Activated T-cell treated with anti-CD3 and anti-CD28 coated beads, Interleukin-2, amount 50 U/mL, for 24 hours (primary cell): Measurements from ENCODE around the gene SCFD2.

Experiments used
- DNase-seq: peaks from one replicate; pipeline ENCODE4 v3.0.0-alpha.2; 2020
- H3K27ac Mint-ChIP-seq: 2 replicates; pipeline ENCODE4 v1.8.0; 2020; ENCODE audit warnings: mild to moderate bottlenecking, mixed read lengths
- H3K27me3 Mint-ChIP-seq: 2 replicates; pipeline ENCODE4 v1.8.0; 2020; ENCODE audit warnings: mixed read lengths
- H3K36me3 Mint-ChIP-seq: 2 replicates; pipeline ENCODE4 v1.8.0; 2020; ENCODE audit warnings: low read depth, mixed read lengths
- H3K4me1 Mint-ChIP-seq: 2 replicates; pipeline ENCODE4 v1.8.0; 2020; ENCODE audit warnings: low read depth, mixed read lengths
- H3K4me3 Mint-ChIP-seq: 2 replicates; pipeline ENCODE4 v1.8.0; 2020; ENCODE audit warnings: mild to moderate bottlenecking, moderate library complexity, mixed read lengths
- H3K9me3 Mint-ChIP-seq: 2 replicates; pipeline ENCODE4 v1.8.0; 2020; ENCODE audit warnings: mixed read lengths

The SCFD2 gene

GRCh38 chr4:53119680-53120079, 246.2 kb downstream of the SCFD2 start:
- Mint-ChIP-seq H3K4me1 (peaks cover 34% of the 10 kb centered on the region), H3K4me3 (no peak overlapping the region), H3K36me3 (peaks cover 39% of the 10 kb centered on the region), H3K27me3 (no peaks in the 10 kb centered on the region), H3K9me3 (peaks cover 4% of the 10 kb centered on the region), H3K27ac (no peak overlapping the region)
- no peak for DNase-seq

- Mint-ChIP-seq H3K36me3 (peaks cover 46% of the 10 kb centered on the region), H3K27me3 (no peaks in the 10 kb centered on the region), H3K4me3 (no peak overlapping the region), H3K9me3 (peaks cover 4% of the 10 kb centered on the region), H3K27ac (no peak overlapping the region), H3K4me1 (peaks cover 41% of the 10 kb centered on the region)
- no peak for DNase-seq
These were observed 247.2 kb downstream of the SCFD2 start for GRCh38 chr4:53118676-53119075.

DNA sequence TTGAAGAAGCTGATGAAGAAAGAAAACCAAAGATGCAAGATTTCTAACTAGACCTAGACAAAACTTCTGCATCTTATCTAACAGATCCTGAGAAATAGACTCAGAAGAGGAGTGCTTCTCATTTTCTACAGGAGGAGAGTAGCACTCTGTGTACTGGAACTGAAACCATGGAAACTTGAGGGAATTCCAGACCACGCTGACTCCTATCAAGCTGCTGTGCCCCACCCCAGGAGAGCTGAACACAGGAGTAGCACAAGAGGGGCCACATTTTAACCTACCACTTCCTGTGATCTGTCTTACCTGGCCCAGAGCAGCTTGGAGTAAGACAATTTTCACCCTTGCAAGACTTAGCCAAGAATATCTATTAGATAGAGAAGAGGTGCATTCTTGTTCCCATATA, 248.9 kb downstream of the SCFD2 start:
- DNase-seq = no peak
- Mint-ChIP-seq H3K4me1 (peaks cover 49% of the 10 kb centered on the region), H3K36me3 (peaks cover 57% of the 10 kb centered on the region), H3K27ac (no peak overlapping the region), H3K4me3 (no peak overlapping the region), H3K27me3 (no peaks in the 10 kb centered on the region), H3K9me3 (peaks cover 5% of the 10 kb centered on the region)

DNA sequence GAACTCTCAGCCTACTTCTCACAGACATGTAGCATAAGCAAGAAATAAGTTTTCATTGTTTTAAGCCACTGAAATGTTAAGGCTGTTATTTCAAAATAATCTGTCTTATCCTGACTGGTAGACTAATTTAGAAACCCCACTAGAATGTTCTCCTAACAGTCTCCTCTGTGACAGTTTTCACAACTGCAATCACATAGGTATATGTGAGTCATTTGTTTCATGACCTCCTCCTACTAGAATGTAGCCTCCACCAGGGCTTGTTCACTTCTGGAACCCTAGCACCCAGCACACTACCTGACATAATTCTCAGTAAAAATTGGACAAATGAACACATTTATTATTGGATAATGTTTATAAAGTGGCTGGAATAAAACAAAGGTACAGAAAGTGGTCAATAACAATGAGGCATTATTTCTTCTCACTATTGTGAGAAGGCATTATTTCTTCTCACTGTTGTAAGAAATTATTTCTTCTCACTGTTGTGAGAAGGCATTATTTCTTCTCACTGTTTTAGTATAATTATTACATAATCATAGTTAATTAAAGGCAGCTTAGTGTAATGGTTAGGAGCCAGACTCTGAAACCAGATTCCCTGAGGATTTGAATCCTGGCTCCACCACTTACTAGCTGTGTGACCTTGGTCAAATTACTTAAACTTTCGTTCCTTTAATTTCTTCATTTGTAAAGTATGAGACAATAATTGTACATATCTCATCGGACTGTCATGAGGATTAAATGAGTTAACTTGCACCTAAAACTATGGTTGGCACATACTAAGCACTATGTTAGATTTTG, 252.2 kb downstream of the SCFD2 start:
- DNase-seq = no peak
- Mint-ChIP-seq H3K4me3 (no peak overlapping the region), H3K27ac (peak overlapping the region; percentile 91), H3K4me1 (peaks cover 49% of the 10 kb centered on the region), H3K27me3 (no peaks in the 10 kb centered on the region), H3K9me3 (peaks cover 23% of the 10 kb centered on the region), H3K36me3 (peaks cover 78% of the 10 kb centered on the region)

DNA sequence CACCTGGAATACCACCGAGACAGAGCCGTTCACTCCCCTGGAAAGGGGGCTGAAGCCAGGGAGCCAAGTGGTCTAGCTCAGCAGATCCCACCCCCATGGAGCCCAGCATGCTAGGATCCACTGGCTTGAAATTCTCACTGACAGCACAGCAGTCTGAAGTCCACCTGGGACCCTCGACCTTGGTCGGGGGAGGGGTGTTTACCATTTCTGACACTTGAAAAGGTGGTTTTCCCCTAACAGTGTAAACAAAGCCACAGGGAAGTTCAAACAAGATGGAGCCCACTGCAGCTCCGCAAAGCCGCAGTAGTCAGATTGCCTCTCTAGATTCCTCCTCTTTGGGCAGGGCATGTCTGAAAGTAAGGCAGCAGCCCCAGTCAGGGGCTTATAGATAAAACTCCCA, 260.5 kb downstream of the SCFD2 start:
- Mint-ChIP-seq H3K27me3 (no peaks in the 10 kb centered on the region), H3K4me3 (no peak overlapping the region), H3K27ac (no peak overlapping the region), H3K4me1 (peaks cover 22% of the 10 kb centered on the region), H3K9me3 (peaks cover 37% of the 10 kb centered on the region), H3K36me3 (peaks cover 79% of the 10 kb centered on the region)
- DNase-seq = no peak

DNA sequence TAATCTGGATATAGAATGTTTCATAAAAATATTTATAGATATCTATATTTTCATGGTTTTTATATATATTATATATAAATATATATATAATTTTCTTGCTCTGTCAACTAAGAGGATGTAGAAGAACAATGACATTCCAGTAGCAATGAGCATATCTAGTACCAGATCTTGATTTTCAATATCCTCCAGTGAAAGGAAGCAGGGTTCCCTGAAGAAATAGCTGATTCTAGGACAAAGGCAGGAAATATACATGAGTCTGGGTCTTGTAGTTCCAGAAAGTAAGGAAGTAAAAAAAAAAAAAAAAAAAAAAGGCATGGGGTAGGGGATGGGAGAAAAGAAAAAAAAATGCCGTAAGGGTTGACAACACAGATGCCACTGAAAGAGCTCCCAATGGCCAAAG, 262.4 kb downstream of the SCFD2 start:
- Mint-ChIP-seq H3K4me1 (peaks cover 24% of the 10 kb centered on the region), H3K9me3 (peaks cover 39% of the 10 kb centered on the region), H3K36me3 (peaks cover 75% of the 10 kb centered on the region), H3K27me3 (no peaks in the 10 kb centered on the region), H3K27ac (no peak overlapping the region), H3K4me3 (no peak overlapping the region)
- DNase-seq = no peak

GRCh38 chr4:53101191-53101581, 264.7 kb downstream of the SCFD2 start:
- no peak overlapping the region for H3K4me3 Mint-ChIP-seq
- no peaks in the 10 kb centered on the region for H3K27me3 Mint-ChIP-seq
- DNase-seq = no peak
- H3K36me3 Mint-ChIP-seq = peaks cover 66% of the 10 kb centered on the region
- H3K27ac Mint-ChIP-seq = peak overlapping the region; percentile 86
- peaks cover 24% of the 10 kb centered on the region for H3K4me1 Mint-ChIP-seq
- H3K9me3 Mint-ChIP-seq = peaks cover 40% of the 10 kb centered on the region

DNA sequence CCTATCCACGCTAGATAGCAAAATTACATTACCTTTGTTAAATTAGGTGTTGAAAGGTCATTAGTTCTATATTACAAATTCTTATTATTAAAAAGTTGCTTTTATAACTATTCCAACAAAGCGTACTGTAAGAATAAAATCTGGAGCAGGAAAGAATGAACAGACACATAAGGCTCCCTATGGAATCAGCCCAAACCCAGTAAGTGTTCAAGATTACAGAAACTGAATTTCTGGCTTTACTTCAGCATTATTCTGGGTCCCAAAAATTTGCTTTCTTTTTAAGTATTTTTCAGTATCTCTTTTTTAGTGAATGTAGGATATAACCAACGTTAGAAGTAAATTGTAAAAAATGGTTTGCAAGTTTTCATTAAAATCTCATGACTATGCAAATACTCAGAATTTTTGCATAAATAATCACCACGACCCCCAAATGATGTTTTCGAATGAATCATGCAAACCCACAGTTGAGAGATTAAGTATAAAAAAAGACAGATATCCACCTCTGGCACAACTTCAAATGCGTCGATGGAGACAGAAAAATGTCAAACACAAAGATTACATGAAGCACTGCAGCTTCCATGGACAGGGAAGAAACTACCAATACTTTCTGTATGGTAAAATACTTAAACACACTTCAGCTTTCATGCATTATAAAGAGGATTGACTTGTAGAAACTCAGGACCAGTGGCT, 265.2 kb downstream of the SCFD2 start:
- Mint-ChIP-seq H3K36me3 (peaks cover 65% of the 10 kb centered on the region), H3K27ac (peak overlapping the region; percentile 86)

GRCh38 chr4:53098681-53099121, 267.2 kb downstream of the SCFD2 start:
- H3K4me1 Mint-ChIP-seq = peaks cover 23% of the 10 kb centered on the region
- no peak overlapping the region for H3K27ac Mint-ChIP-seq
- peaks cover 50% of the 10 kb centered on the region for H3K9me3 Mint-ChIP-seq
- H3K36me3 Mint-ChIP-seq = peaks cover 55% of the 10 kb centered on the region
- DNase-seq = no peak
- no peaks in the 10 kb centered on the region for H3K27me3 Mint-ChIP-seq
- H3K4me3 Mint-ChIP-seq = no peak overlapping the region

More for the DNA sequence above, 265.2 kb downstream of the SCFD2 start:
- H3K4me1 Mint-ChIP-seq = peaks cover 24% of the 10 kb centered on the region
- H3K4me3 Mint-ChIP-seq = no peak overlapping the region
- DNase-seq = no peak
- no peaks in the 10 kb centered on the region for H3K27me3 Mint-ChIP-seq
- peaks cover 40% of the 10 kb centered on the region for H3K9me3 Mint-ChIP-seq

- no peaks in the 10 kb centered on the region for H3K27me3 Mint-ChIP-seq
- H3K27ac Mint-ChIP-seq = no peak overlapping the region
- H3K36me3 Mint-ChIP-seq = peaks cover 42% of the 10 kb centered on the region
- no peak overlapping the region for H3K4me3 Mint-ChIP-seq
- peaks cover 36% of the 10 kb centered on the region for H3K9me3 Mint-ChIP-seq
- peaks cover 4% of the 10 kb centered on the region for H3K4me1 Mint-ChIP-seq
- no peak for DNase-seq
These were observed 271.8 kb downstream of the SCFD2 start for GRCh38 chr4:53094040-53094439.

DNA sequence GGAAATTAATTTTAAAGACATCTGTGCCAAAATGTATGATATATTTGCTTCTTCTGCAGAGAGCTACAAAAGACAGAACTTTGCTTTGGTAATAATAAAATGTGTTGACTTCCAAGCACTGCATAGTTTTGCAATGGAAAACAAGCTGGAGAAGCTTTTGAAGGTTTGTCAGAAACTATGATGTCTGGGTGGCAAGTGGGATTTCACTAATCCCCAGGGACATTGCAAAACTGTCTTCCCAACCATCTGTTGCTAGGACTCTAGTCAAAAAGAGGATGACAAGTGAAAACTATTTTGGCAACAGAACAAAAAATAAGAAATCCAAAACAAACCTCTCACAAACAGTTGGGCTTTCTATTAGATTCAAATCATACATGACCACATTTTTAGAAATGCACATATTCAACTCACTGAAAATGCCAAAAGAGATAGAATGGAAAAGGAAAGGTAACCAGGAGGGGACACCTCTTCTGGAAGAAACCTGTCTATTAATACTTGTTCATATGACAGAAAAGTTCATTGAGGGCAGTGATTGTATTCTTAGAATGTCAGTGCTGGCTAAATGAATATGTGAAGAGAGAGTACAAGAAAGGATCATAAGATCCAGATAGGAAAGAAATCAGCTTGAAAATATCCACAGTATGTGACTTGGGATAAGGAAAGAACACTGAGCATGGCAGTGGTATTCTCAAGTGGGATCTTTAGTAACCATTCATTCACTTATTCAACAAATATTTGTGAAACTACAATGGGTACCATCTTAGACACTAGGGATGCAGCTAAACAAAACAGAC, 275.7 kb downstream of the SCFD2 start:
- H3K36me3 Mint-ChIP-seq = peaks cover 52% of the 10 kb centered on the region
- H3K4me1 Mint-ChIP-seq = no peaks in the 10 kb centered on the region
- DNase-seq = no peak
- H3K9me3 Mint-ChIP-seq = peaks cover 34% of the 10 kb centered on the region
- H3K27me3 Mint-ChIP-seq = no peaks in the 10 kb centered on the region
- no peak overlapping the region for H3K4me3 Mint-ChIP-seq
- H3K27ac Mint-ChIP-seq = no peak overlapping the region

DNA sequence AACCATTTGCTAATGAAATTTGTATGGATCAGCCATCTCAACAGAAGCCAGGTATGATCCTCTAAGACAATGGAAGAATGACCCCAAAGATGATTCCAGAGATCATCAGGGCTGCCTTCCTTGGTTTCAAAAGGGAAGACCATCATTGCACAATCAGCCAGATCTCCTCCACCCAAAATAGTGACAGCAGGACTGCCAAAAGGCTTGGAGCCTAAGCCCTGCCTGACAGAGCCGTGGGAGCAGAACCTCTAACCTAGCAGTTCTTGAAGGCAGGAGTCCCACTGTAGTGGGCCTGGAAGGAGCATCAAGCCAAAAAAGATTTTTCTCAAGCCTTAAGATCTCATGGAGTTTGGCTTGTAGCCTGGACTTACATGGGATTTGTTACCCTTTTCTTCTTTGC, 277.7 kb downstream of the SCFD2 start:
- Mint-ChIP-seq H3K4me1 (no peaks in the 10 kb centered on the region), H3K27me3 (no peaks in the 10 kb centered on the region), H3K4me3 (no peak overlapping the region), H3K27ac (no peak overlapping the region), H3K9me3 (peaks cover 35% of the 10 kb centered on the region), H3K36me3 (peaks cover 65% of the 10 kb centered on the region)
- no peak for DNase-seq

DNA sequence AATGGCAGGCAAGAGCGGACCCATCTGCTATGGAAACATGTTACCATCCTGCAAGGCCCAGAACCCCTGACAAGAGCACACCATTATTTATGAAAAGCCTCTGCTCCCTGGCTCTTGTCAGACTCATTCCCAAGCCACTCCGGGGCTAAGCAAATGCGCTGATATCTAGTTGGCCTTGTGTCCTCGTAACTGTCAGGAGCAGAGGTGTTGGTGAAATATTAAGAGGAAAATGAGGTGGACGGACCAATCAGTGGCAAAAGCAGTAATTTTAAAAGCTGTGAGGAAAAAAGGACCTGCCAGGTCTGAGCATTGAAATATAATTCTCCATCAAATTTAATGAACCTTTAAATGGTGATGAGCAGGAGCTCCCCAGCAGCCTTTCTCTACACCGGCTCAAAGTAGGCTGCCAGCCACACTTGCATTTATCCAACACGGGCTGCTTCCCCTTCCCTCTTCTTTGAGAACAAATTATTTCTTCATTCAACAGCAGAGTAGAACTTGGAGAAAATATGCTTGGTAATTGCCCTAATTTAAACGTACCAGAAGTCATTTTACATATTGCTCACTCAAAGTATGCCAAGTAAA, 289.4 kb downstream of the SCFD2 start:
- Mint-ChIP-seq H3K4me1 (peaks cover 13% of the 10 kb centered on the region), H3K27me3 (no peaks in the 10 kb centered on the region), H3K27ac (no peak overlapping the region), H3K9me3 (peaks cover 3% of the 10 kb centered on the region), H3K4me3 (no peak overlapping the region), H3K36me3 (peaks cover 27% of the 10 kb centered on the region)
- DNase-seq = no peak

- peaks cover 13% of the 10 kb centered on the region for H3K4me1 Mint-ChIP-seq
- peak overlapping the region; percentile 42 for H3K27ac Mint-ChIP-seq
- H3K27me3 Mint-ChIP-seq = no peaks in the 10 kb centered on the region
- H3K36me3 Mint-ChIP-seq = peaks cover 33% of the 10 kb centered on the region
- no peak overlapping the region for H3K4me3 Mint-ChIP-seq
- H3K9me3 Mint-ChIP-seq = peaks cover 7% of the 10 kb centered on the region
- no peak for DNase-seq
These were observed 290.6 kb downstream of the SCFD2 start for GRCh38 chr4:53075162-53075785.
